Ishikawa (cell line): ENCODE measurements around the gene DACH2.

Experiments
- CEBPB ChIP-seq: IDR thresholded peaks from 2 replicates; pipeline ENCODE4 v1.6.1; 2012
- EGR1 ChIP-seq: IDR thresholded peaks from 2 replicates; pipeline ENCODE4 v1.6.1; 2012
- EP300 ChIP-seq: IDR thresholded peaks from 2 replicates; pipeline ENCODE4 v1.6.1; 2012; ENCODE audit warnings: borderline replicate concordance
- RAD21 ChIP-seq: IDR thresholded peaks from 2 replicates; pipeline ENCODE4 v1.6.1; 2012; ENCODE audit warnings: low read depth
- TAF1 ChIP-seq: IDR thresholded peaks from 2 replicates; pipeline ENCODE4 v1.6.1; 2012; ENCODE audit warnings: low read depth, mild to moderate bottlenecking
- TCF12 ChIP-seq: IDR thresholded peaks from 2 replicates; pipeline ENCODE4 v1.6.1; 2012; ENCODE audit warnings: low read depth
- TEAD4 ChIP-seq: IDR thresholded peaks from 2 replicates; pipeline ENCODE4 v1.6.1; 2012
- YY1 ChIP-seq: IDR thresholded peaks from 2 replicates; pipeline ENCODE4 v1.6.1; 2012; ENCODE audit warnings: low read depth

DNA sequence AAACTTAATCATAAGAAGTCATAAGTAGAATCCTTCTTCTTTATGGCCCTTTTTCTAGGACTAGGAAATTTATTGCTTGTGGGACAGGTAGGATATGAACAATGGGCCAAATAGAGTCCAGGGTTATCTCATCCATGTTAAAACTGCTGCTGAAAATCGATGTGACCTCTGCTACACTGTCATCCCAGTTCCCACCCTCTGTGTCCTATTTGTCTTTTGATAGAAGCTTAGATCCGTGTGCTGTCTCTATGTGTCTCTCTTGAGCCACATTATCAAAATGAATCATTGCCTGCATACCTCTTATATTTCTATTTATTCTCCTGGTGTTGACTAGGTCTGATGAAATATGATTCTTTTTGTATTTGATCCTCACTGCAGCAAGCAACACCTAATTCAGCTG is 661.4 kb downstream of the DACH2 start:
- no peak for TF ChIP-seq YY1
- no peak for TF ChIP-seq CEBPB
- TF ChIP-seq TCF12 = no peak
- no peak for TF ChIP-seq EGR1
- TF ChIP-seq EP300 = no peak
- TF ChIP-seq TEAD4 = no peak
- no peak for TF ChIP-seq RAD21
- no peak for TF ChIP-seq TAF1
